ENCODE results near the gene CA5A. TPM values are rescaled to one million over a fixed set of nuclear protein-coding genes. Genes with fewer than 3 reads are reported as not detected.

Gene CA5A
- total and polyA plus RNA-seq, 4 donors: 0.63 TPM; not detected in 3

DNA sequence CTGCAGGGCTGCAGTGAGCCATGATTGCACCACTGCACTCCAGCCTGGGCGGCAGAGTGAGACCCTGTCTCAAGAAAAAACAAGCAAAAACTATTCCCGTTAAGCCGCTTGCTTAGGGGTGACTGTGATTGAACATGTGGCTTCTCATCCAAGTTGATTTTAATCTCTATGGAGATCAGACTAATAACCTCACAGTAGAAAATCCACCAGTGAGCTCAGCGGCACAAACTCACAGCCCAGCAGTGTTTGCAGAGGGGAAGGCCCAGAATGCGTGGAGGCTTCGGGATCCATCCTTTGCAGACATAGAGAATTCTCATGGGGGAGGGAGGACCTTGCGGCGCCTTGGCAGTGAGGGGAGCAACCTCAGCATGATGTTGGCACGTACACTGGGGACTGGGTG, 22.3 kb upstream of the CA5A start:
- Histone ChIP-seq H3K4me3 (ENCODE audit: low read length in 2 of 2) (no peak overlapping the region), H3K9me3 (ENCODE audit: control insufficient read depth, low read length) (no peaks in the 10 kb centered on the region), H3K4me1 (ENCODE audit: control insufficient read depth in 1 of 2, insufficient read depth in 2 of 2, low read length in 2 of 2) (no peaks in the 10 kb centered on the region), H3K36me3 (ENCODE audit: control insufficient read depth in 1 of 2, insufficient read depth in 2 of 2, low read length in 1 of 2) (no peaks in the 10 kb centered on the region), H3K27ac (ENCODE audit: low read depth in 1 of 2, low read length in 2 of 2) (no peak overlapping the region), H3K27me3 (ENCODE audit: control insufficient read depth in 1 of 2, insufficient read depth in 2 of 2, low read length in 1 of 2) (no peaks in the 10 kb centered on the region)
- intact Hi-C loops (cut with DNase I): no loop called here
- WGBS, 2 donors: 89 to 91% methylated on average over 9 of the region's 9 CpGs
- no peak for ATAC-seq (ENCODE audit: low FRiP score)
- DNase-seq: no peak

DNA sequence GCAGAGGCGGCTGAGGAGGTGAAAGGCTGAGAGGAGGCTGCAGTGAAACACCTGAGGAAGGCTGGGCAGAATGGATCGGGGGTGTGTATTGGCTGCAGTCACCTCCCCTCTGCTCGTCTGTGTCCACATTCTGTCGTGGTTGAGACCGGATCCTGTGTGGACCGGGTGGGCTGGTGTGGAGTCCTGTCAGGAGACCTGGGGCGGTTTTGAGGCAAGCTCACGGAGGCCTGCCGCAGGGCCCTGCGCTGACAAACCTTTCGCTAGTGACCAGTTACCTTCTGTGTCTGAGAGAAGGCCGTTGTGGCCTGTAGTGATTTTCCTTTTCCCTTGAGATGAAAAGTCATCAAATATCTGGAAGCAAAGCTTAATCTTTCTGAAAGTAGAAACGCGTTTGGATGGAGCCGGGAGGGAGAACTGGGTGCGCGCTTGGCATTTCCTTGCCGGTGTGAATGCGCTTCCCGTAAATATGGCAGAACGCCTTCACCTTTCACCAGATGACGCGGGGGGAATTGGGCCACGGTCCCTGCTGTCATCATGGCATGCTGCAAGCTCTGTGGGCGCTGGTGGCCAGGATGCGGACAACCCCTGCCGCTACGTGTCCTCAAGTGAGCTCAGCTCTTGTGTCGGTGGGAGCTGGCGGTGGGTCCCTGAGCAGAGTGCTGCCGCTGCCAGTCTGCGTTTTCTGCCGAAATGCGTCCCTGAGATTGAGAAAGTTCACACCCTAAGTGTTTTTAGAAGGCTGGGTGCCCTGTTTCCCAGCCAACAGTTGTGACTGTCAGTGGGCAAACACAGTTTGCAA, 21.2 kb upstream of the CA5A start:
- WGBS, 2 donors: 92% methylated on average over 34 of the region's 34 CpGs
- H3K9me3 ChIP-seq (ENCODE audit: control insufficient read depth, low read length): no peaks in the 10 kb centered on the region
- no peak overlapping the region for H3K27ac ChIP-seq (ENCODE audit: low read depth in 1 of 2, low read length in 2 of 2)
- no peaks in the 10 kb centered on the region for H3K27me3 ChIP-seq (ENCODE audit: control insufficient read depth in 1 of 2, insufficient read depth in 2 of 2, low read length in 1 of 2)
- H3K36me3 ChIP-seq (ENCODE audit: control insufficient read depth in 1 of 2, insufficient read depth in 2 of 2, low read length in 1 of 2): no peaks in the 10 kb centered on the region
- ATAC-seq (ENCODE audit: low FRiP score) (no peak), DNase-seq (peak in 1 of 2 donors; percentile 71)
- intact Hi-C loops (cut with DNase I): no loop called here
- H3K4me3 ChIP-seq (ENCODE audit: low read length in 2 of 2): no peak overlapping the region
- H3K4me1 ChIP-seq (ENCODE audit: control insufficient read depth in 1 of 2, insufficient read depth in 2 of 2, low read length in 2 of 2): no peaks in the 10 kb centered on the region

DNA sequence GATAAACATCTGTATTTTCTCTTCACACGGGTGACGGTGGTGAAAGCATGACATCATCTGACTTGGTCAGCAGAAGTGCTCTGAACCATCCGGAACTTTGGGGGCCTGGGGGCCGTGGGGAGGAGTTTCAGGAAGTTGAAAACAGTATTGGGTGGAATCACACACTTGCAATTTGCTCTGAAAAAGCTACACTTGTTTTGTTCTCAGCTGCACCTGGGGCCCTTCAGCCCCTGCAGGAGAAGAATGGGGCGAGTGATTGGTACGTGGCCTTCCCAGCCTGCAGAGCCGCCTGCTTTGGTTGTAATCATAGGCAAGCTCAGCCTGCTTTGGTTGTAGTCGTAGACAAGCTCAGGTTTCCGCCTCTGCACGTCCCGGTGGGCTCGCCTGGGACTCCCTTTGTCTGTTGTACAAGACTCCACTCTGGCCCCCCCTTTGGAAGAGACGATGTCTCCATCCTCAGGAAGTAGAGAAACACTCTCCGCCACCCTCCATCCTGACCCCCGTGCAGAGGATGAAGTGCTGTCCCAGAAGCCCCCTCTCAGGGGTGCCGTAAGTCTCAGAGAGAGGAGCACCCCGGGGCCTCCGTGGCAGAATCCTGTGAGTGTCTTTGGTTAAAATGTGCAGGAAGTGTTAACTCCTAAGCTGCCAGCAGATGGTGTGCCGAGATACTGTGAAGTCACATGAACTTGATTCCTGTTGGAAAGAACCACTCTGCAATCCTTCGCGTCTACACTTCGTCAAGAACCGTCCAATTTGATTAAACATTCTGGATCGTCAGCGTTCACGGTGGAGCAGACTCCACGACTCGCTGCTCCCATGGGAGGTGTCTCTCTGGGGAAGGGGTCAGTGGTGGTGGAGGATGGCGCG, 20.3 kb upstream of the CA5A start:
- H3K27ac ChIP-seq (ENCODE audit: low read depth in 1 of 2, low read length in 2 of 2): no peak overlapping the region
- no peaks in the 10 kb centered on the region for H3K36me3 ChIP-seq (ENCODE audit: control insufficient read depth in 1 of 2, insufficient read depth in 2 of 2, low read length in 1 of 2)
- no peaks in the 10 kb centered on the region for H3K27me3 ChIP-seq (ENCODE audit: control insufficient read depth in 1 of 2, insufficient read depth in 2 of 2, low read length in 1 of 2)
- H3K4me3 ChIP-seq (ENCODE audit: low read length in 2 of 2): no peak overlapping the region
- intact Hi-C loops (cut with DNase I): no loop called here
- H3K4me1 ChIP-seq (ENCODE audit: control insufficient read depth in 1 of 2, insufficient read depth in 2 of 2, low read length in 2 of 2): no peaks in the 10 kb centered on the region
- DNase-seq: peak; percentile 78 to 82
- ATAC-seq (ENCODE audit: low FRiP score): no peak
- no peaks in the 10 kb centered on the region for H3K9me3 ChIP-seq (ENCODE audit: control insufficient read depth, low read length)
- 56 to 59% methylated on average over 30 of the region's 30 CpGs for WGBS, 2 donors

DNA sequence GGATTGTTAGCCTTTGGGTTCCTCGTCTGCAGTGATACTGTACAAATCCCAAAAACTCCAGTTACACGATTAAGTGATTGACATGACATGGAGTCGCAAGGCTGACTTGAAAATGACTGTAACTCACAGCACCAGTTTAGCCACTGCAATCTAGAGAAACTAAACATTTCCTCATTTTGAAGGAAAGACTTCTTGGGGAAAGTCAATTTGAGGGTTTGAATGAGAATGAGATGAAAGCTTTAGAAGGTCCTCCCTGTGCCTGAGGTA, 19.7 kb upstream of the CA5A start:
- Histone ChIP-seq H3K4me3 (ENCODE audit: low read length in 2 of 2) (no peak overlapping the region), H3K27ac (ENCODE audit: low read depth in 1 of 2, low read length in 2 of 2) (no peak overlapping the region), H3K4me1 (ENCODE audit: control insufficient read depth in 1 of 2, insufficient read depth in 2 of 2, low read length in 2 of 2) (no peaks in the 10 kb centered on the region), H3K36me3 (ENCODE audit: control insufficient read depth in 1 of 2, insufficient read depth in 2 of 2, low read length in 1 of 2) (no peaks in the 10 kb centered on the region), H3K9me3 (ENCODE audit: control insufficient read depth, low read length) (no peaks in the 10 kb centered on the region), H3K27me3 (ENCODE audit: control insufficient read depth in 1 of 2, insufficient read depth in 2 of 2, low read length in 1 of 2) (no peaks in the 10 kb centered on the region)
- intact Hi-C loops (cut with DNase I): no loop called here
- ATAC-seq (ENCODE audit: low FRiP score): no peak
- no peak for DNase-seq
- 62 to 64% methylated on average over 3 of the region's 3 CpGs for WGBS, 2 donors

DNA sequence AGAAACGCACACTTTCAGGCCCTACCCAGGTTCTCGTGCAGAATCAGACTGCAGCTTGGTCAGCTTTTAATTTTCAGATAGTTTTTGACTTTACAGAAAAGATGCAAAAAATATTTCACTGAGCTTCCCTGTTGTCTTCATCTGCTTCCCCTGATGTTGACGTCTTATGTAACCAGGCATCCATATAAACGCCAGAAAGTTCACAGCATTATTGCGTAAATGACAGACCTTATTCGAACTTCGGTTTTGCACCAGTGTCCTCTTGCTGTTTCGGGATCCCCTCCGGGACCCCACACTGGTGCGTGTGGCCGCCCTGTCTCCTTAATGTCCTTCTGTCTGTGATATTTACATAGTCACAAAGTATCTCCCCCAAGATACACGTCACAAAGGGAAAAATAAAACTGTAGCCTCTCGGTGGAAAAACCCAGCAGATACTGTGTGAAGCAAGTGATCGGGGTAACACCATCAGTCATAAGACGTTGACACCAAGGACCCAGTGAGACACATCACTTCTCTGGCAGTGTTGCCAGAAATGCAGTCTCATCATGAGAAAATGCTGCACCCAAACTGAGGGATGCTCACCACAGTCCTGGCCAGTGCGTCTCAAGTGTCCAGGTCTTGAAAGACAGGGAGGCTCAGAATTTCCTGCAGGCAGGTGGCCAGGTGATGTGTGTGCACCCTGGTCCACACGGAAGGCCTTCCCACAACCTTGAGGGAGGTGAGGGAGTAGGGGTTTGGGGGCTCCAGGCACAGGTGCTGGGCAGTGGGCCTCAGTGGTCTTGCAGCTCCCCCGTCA, 19.2 kb upstream of the CA5A start:
- no peaks in the 10 kb centered on the region for H3K27me3 ChIP-seq (ENCODE audit: control insufficient read depth in 1 of 2, insufficient read depth in 2 of 2, low read length in 1 of 2)
- H3K4me1 ChIP-seq (ENCODE audit: control insufficient read depth in 1 of 2, insufficient read depth in 2 of 2, low read length in 2 of 2): no peaks in the 10 kb centered on the region
- H3K4me3 ChIP-seq (ENCODE audit: low read length in 2 of 2): no peak overlapping the region
- no peaks in the 10 kb centered on the region for H3K9me3 ChIP-seq (ENCODE audit: control insufficient read depth, low read length)
- intact Hi-C loops (cut with DNase I): no loop called here
- ATAC-seq (ENCODE audit: low FRiP score) (no peak), DNase-seq (peak in 1 of 2 donors; percentile 28)
- no peaks in the 10 kb centered on the region for H3K36me3 ChIP-seq (ENCODE audit: control insufficient read depth in 1 of 2, insufficient read depth in 2 of 2, low read length in 1 of 2)
- 83% methylated on average over 18 of the region's 18 CpGs for WGBS, 2 donors
- H3K27ac ChIP-seq (ENCODE audit: low read depth in 1 of 2, low read length in 2 of 2): no peak overlapping the region

DNA sequence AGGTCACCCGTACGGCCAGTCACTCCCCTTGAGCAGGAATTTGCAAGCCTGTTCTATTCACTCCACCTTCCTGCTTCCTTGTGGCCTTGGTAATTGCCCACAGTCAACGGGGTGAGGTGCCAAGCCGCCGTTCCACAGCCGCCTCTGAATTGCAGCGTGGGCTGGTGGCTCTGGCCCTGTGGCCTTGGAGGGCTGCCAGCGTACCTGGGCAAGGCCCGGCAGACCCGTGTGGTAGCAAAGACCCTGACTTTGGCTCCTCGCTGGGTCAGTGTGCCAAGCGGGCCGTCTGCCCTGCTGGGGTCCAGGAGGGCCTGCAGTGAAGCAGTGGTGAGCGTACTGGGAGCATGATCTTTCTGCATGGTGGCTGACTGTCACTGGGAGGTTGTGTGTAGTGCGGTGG, 18.5 kb upstream of the CA5A start:
- 74 to 75% methylated on average over 15 of the region's 15 CpGs for WGBS, 2 donors
- peak; percentile 61 to 68 for DNase-seq
- no peak for ATAC-seq (ENCODE audit: low FRiP score)

DNA sequence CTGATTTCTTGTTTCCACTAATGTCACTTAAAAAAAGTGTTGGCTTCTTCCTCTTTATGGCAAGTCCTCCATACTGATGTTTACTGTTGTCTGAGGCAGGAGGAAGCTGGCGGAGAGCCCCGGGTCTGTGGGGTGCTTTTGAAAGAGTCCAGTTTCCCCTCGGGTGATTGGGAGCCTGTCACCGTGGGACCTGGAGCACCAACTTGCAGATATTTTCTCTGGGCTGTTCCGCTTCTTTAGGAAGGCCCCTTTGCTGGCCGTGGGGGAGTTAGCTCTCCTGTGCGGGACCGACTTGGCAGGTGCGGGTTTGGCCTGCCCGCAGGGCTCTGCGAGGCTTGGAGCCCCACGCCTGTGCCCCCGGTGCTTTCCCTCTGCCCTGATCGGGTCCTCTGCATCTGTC, 18.0 kb upstream of the CA5A start:
- no peaks in the 10 kb centered on the region for H3K4me1 ChIP-seq (ENCODE audit: control insufficient read depth in 1 of 2, insufficient read depth in 2 of 2, low read length in 2 of 2)
- 81 to 82% methylated on average over 14 of the region's 14 CpGs for WGBS, 2 donors
- ATAC-seq (ENCODE audit: low FRiP score): no peak

More for the DNA sequence above, 18.5 kb upstream of the CA5A start:
- intact Hi-C loops (cut with DNase I): loop anchor here in 1 of 2 donors (5.0 kb wide), 1 partner anchor 107 kb away; no protein-coding TSS in a partner anchor
- Histone ChIP-seq H3K27ac (ENCODE audit: low read depth in 1 of 2, low read length in 2 of 2) (no peak overlapping the region), H3K4me3 (ENCODE audit: low read length in 2 of 2) (no peak overlapping the region), H3K4me1 (ENCODE audit: control insufficient read depth in 1 of 2, insufficient read depth in 2 of 2, low read length in 2 of 2) (no peaks in the 10 kb centered on the region), H3K9me3 (ENCODE audit: control insufficient read depth, low read length) (no peaks in the 10 kb centered on the region), H3K27me3 (ENCODE audit: control insufficient read depth in 1 of 2, insufficient read depth in 2 of 2, low read length in 1 of 2) (no peaks in the 10 kb centered on the region), H3K36me3 (ENCODE audit: control insufficient read depth in 1 of 2, insufficient read depth in 2 of 2, low read length in 1 of 2) (no peaks in the 10 kb centered on the region)

DNA sequence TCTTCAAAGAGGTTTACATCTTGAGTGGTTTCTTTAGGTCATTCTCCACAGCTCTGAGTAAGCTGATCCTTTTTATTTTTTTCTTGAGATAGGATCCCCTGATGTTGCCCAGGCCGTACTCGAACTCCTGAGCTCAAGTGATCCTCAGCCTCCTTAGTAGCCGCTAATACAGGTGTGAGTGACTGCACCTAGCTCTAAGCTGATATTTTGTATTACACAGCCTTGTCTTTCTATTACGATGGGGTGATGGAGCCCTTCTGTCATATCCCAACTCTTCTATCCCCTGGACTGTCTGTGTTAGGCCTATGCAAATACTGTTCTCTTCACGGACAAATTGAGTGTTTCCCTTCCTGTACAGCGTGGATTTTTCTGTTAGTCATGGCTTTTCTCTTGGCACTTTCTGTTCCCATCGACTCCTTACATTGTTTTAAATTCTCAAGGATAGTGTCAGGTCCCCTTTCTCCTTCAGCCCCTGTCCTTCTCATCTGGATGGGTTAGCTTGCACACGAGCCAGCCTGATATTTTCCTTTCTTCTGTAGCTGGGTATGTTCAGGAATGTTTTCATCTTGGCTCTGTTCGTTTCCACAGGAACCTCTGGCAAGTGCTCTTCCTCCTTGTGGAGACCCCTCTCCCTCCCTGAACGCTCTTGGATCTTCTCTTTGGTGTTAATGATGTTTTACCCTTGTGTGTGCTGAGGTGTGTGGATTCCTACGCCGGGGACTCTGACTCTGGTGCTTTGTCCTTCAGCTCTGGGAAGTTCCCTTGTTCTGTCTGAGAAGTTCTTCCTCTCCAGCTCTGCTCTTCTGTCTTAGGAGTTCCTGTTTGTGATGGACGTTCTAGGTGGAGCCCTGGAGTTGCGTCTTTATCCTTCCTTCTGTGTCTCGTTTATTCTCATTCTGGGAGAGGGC, 17.2 kb upstream of the CA5A start:
- no peaks in the 10 kb centered on the region for H3K9me3 ChIP-seq (ENCODE audit: control insufficient read depth, low read length)
- no peak overlapping the region for H3K27ac ChIP-seq (ENCODE audit: low read depth in 1 of 2, low read length in 2 of 2)
- H3K4me1 ChIP-seq (ENCODE audit: control insufficient read depth in 1 of 2, insufficient read depth in 2 of 2, low read length in 2 of 2): no peaks in the 10 kb centered on the region
- intact Hi-C loops (cut with DNase I): loop anchor here in 1 of 2 donors (5.0 kb wide), 1 partner anchor 109 kb away; no protein-coding TSS in a partner anchor
- DNase-seq (no peak), ATAC-seq (ENCODE audit: low FRiP score) (no peak)
- H3K4me3 ChIP-seq (ENCODE audit: low read length in 2 of 2): no peak overlapping the region
- no peaks in the 10 kb centered on the region for H3K27me3 ChIP-seq (ENCODE audit: control insufficient read depth in 1 of 2, insufficient read depth in 2 of 2, low read length in 1 of 2)
- no peaks in the 10 kb centered on the region for H3K36me3 ChIP-seq (ENCODE audit: control insufficient read depth in 1 of 2, insufficient read depth in 2 of 2, low read length in 1 of 2)
- WGBS, 2 donors: 66 to 71% methylated on average over 15 of the region's 15 CpGs

More for the DNA sequence above, 18.0 kb upstream of the CA5A start:
- intact Hi-C loops (cut with DNase I): loop anchor here in 1 of 2 donors (5.0 kb wide), 1 partner anchor 108 kb away; no protein-coding TSS in a partner anchor
- no peaks in the 10 kb centered on the region for H3K36me3 ChIP-seq (ENCODE audit: control insufficient read depth in 1 of 2, insufficient read depth in 2 of 2, low read length in 1 of 2)
- H3K27me3 ChIP-seq (ENCODE audit: control insufficient read depth in 1 of 2, insufficient read depth in 2 of 2, low read length in 1 of 2): no peaks in the 10 kb centered on the region
- peak; percentile 74 to 79 for DNase-seq
- H3K4me3 ChIP-seq (ENCODE audit: low read length in 2 of 2): no peak overlapping the region
- H3K9me3 ChIP-seq (ENCODE audit: control insufficient read depth, low read length): no peaks in the 10 kb centered on the region
- H3K27ac ChIP-seq (ENCODE audit: low read depth in 1 of 2, low read length in 2 of 2): no peak overlapping the region
